ENCODE measurements around the gene TRIP6.

TRIP6 gene

GRCh38 chr7:100886936-100887515, 19.8 kb downstream of the TRIP6 start:
- no peak for DNase-seq (ENCODE audit: low read depth)
- no peak overlapping the region for H3K4me3 ChIP-seq (ENCODE audit: low read depth, low read length)

GRCh38 chr7:100887516-100888290, 20.5 kb downstream of the TRIP6 start:
- no peak overlapping the region for H3K4me3 ChIP-seq (ENCODE audit: low read depth, low read length)
- DNase-seq (ENCODE audit: low read depth), result no peak

- peak overlapping the region; percentile 67 for H3K4me3 ChIP-seq (ENCODE audit: low read depth, low read length)
- no peak for DNase-seq (ENCODE audit: low read depth)
Observed at GRCh38 chr7:100888291-100888987, 21.3 kb downstream of the TRIP6 start.

- no peak for DNase-seq (ENCODE audit: low read depth)
- H3K4me3 ChIP-seq (ENCODE audit: low read depth, low read length), result peak within 1 kb of the TSS; percentile 67
Observed at GRCh38 chr7:100888988-100889750, 22.0 kb downstream of the TRIP6 start, which contains the start of gene UFSP1. TSS of gene UFSP1 (minus strand) at chr7:100889715. CDS start at chr7:100889271, 444 bp downstream.

- no peak for DNase-seq (ENCODE audit: low read depth)
- peak overlapping the region; percentile 54 for H3K4me3 ChIP-seq (ENCODE audit: low read depth, low read length)
Observed at GRCh38 chr7:100890653-100891567, 23.7 kb downstream of the TRIP6 start.

GRCh38 chr7:100891568-100892247, 24.5 kb downstream of the TRIP6 start:
- no peak for DNase-seq (ENCODE audit: low read depth)
- no peak overlapping the region for H3K4me3 ChIP-seq (ENCODE audit: low read depth, low read length)

- no peak overlapping the region for H3K4me3 ChIP-seq (ENCODE audit: low read depth, low read length)
- no peak for DNase-seq (ENCODE audit: low read depth)
Observed at GRCh38 chr7:100892364-100893317, 25.5 kb downstream of the TRIP6 start.

GRCh38 chr7:100893318-100893895, 26.2 kb downstream of the TRIP6 start:
- no peak for DNase-seq (ENCODE audit: low read depth)
- no peak overlapping the region for H3K4me3 ChIP-seq (ENCODE audit: low read depth, low read length)

GRCh38 chr7:100893910-100894721, 26.9 kb downstream of the TRIP6 start:
- DNase-seq (ENCODE audit: low read depth), result no peak
- H3K4me3 ChIP-seq (ENCODE audit: low read depth, low read length), result peak overlapping the region; percentile 52

GRCh38 chr7:100894860-100895700, 27.9 kb downstream of the TRIP6 start:
- no peak for DNase-seq (ENCODE audit: low read depth)
- peak overlapping the region; percentile 52 for H3K4me3 ChIP-seq (ENCODE audit: low read depth, low read length)

- peak within 1 kb of the TSS; percentile 52 for H3K4me3 ChIP-seq (ENCODE audit: low read depth, low read length)
- no peak for DNase-seq (ENCODE audit: low read depth)
Observed at GRCh38 chr7:100895701-100895955, 28.4 kb downstream of the TRIP6 start, which contains the start of gene ACHE. TSS of gene ACHE (minus strand) at chr7:100895888. CDS start at chr7:100894232, 1,656 bp downstream.

- DNase-seq (ENCODE audit: low read depth), result no peak
Observed at GRCh38 chr7:100895956-100896731, 29.0 kb downstream of the TRIP6 start.

GRCh38 chr7:100896732-100897608, 29.8 kb downstream of the TRIP6 start:
- no peak for DNase-seq (ENCODE audit: low read depth)
- H3K4me3 ChIP-seq (ENCODE audit: low read depth, low read length), result peak overlapping the region; percentile 27

More at GRCh38 chr7:100895956-100896731, 29.0 kb downstream of the TRIP6 start:
- peak overlapping the region; percentile 25 for H3K4me3 ChIP-seq (ENCODE audit: low read depth, low read length)
